GM23338 (cell line): Measurements from ENCODE around the gene ARL10. TPM values are rescaled to one million over a fixed set of nuclear protein-coding genes. Genes with fewer than 3 reads are reported as not detected.

Source experiments
- ATAC-seq: fragments of 200-7000 bp; cut with Tn5 transposase; 3 replicates; pipeline ENCODE4 v1.9.1; 2020
- DNase-seq: peaks from one replicate; pipeline ENCODE4 v3.0.0-alpha.2; 2015; ENCODE audit warnings: low spot score
- H2AFZ ChIP-seq: fragments of 200-600 bp; sonication (generic); 2 replicates; pipeline ENCODE4 v1.8.0; 2016; ENCODE audit warnings: antibody characterized with exemption, mild to moderate bottlenecking, moderate library complexity
- H3F3A ChIP-seq: fragments of 200-600 bp; sonication (generic); replicated peaks from 2 replicates; pipeline ENCODE4 v1.8.0; 2017; ENCODE audit warnings: antibody characterized with exemption, mixed run types, low read depth
- H3K27ac ChIP-seq: fragments of 200-600 bp; sonication (generic); 2 replicates; pipeline ENCODE4 v1.6.1; 2016; ENCODE audit warnings: low read depth
- H3K27me3 ChIP-seq: fragments of 200-600 bp; sonication (generic); 2 replicates; pipeline ENCODE4 v1.8.0; 2016; ENCODE audit warnings: mild to moderate bottlenecking, mixed run types, moderate library complexity; ENCODE audit not compliant: insufficient read depth
- H3K36me3 ChIP-seq: fragments of 200-600 bp; sonication (generic); 2 replicates; pipeline ENCODE4 v1.8.0; 2016; ENCODE audit warnings: mild to moderate bottlenecking; ENCODE audit not compliant: insufficient read depth
- H3K4me1 ChIP-seq: fragments of 200-600 bp; sonication (generic); 2 replicates; pipeline ENCODE4 v1.8.0; 2016; ENCODE audit warnings: mild to moderate bottlenecking, moderate library complexity; ENCODE audit not compliant: insufficient read depth
- H3K4me2 ChIP-seq: fragments of 200-600 bp; sonication (generic); 2 replicates; pipeline ENCODE4 v1.7.1; 2017; ENCODE audit warnings: mixed run types
- H3K4me3 ChIP-seq: fragments of 200-600 bp; sonication (generic); 2 replicates; pipeline ENCODE4 v1.6.1; 2016; ENCODE audit warnings: mixed run types
- H3K79me2 ChIP-seq: fragments of 200-600 bp; sonication (generic); replicated peaks from 2 replicates; pipeline ENCODE4 v1.8.0; 2017; ENCODE audit warnings: mild to moderate bottlenecking; ENCODE audit not compliant: insufficient read depth
- H3K9me2 ChIP-seq: fragments of 200-600 bp; sonication (generic); 2 replicates; pipeline ENCODE4 v1.8.0; 2017; ENCODE audit not compliant: insufficient read depth
- H4K20me1 ChIP-seq: fragments of 200-600 bp; sonication (generic); replicated peaks from 2 replicates; pipeline ENCODE4 v1.8.0; 2017; ENCODE audit warnings: mild to moderate bottlenecking; ENCODE audit not compliant: insufficient read depth
- H3K27ac Mint-ChIP-seq: 2 replicates; pipeline ENCODE4 v1.8.0; 2020; ENCODE audit warnings: inconsistent platforms, mild to moderate bottlenecking, moderate library complexity, mixed read lengths
- H3K27me3 Mint-ChIP-seq: 3 replicates; pipeline ENCODE4 v1.8.0; 2022; ENCODE audit warnings: low read depth, mild to moderate bottlenecking, moderate library complexity, mixed read lengths, inconsistent platforms; ENCODE audit not compliant: insufficient read depth, poor library complexity
- H3K36me3 Mint-ChIP-seq: 3 replicates; pipeline ENCODE4 v1.8.0; 2021; ENCODE audit warnings: low read depth, mild to moderate bottlenecking, inconsistent platforms, moderate library complexity, mixed read lengths
- H3K4me1 Mint-ChIP-seq: 3 replicates; pipeline ENCODE4 v1.8.0; 2020; ENCODE audit warnings: mild to moderate bottlenecking, inconsistent platforms, mixed read lengths
- H3K4me3 Mint-ChIP-seq: 3 replicates; pipeline ENCODE4 v1.8.0; 2021; ENCODE audit warnings: moderate library complexity, mild to moderate bottlenecking, inconsistent platforms, mixed read lengths
- H3K9me3 Mint-ChIP-seq: 3 replicates; pipeline ENCODE4 v1.8.0; 2020; ENCODE audit warnings: moderate library complexity, mild to moderate bottlenecking, inconsistent platforms, mixed read lengths
- STAT1 ChIP-seq: IDR thresholded peaks from one replicate; pipeline ENCODE4 v1.6.1; 2016; ENCODE audit warnings: antibody characterized with exemption; ENCODE audit not compliant: unreplicated experiment
- polyA plus RNA-seq: library from polyadenylated mRNA; unstranded; fragments of >200 nt; fragmentation: Nextera tagmentation; extraction: Ambion mirVana; gene quantifications from 2 replicates; pipeline ENCODE4 v1.2.1, GENCODE V29; 2016
- total RNA-seq: library from RNA; depleted of rRNA; stranded (reverse); fragments of >200 nt; shearing (Covaris generic); gene quantifications from 2 replicates; pipeline ENCODE4 v1.2.3, GENCODE V29; 2014
- TF ChIP-seq, protein P1 (sequence below): IDR thresholded peaks from 2 replicates; pipeline ENCODE4 v1.6.1; 2016; ENCODE audit warnings: antibody characterized with exemption
- TF ChIP-seq, protein P2 (sequence below): fragments of 250-450 bp; sonication (Bioruptor Pico); IDR thresholded peaks from 2 replicates; pipeline ENCODE4 v1.5.0; 2020; ENCODE audit warnings: mild to moderate bottlenecking, moderate library complexity

ARL10 gene
- total and polyA plus RNA-seq, 2 experiments from 2014 or later, result 2.5 to 7.9 TPM

DNA sequence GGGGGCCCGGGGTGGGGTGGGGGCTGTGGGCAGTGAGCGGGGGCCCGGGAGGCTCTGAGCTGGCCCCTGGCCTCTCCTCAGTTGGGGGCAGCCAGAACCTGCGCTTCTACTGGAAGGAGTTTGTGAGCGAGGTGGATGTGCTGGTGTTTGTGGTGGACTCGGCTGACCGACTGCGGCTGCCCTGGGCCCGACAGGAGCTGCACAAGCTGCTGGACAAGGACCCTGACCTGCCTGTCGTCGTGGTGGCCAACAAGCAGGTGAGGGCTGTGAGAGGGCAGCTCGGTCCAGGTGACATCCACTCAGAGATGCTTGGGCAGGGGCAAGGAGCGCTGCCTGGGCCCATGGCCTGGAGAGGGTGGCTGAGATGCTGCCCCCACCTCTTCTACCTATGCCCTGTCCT lies 3.4 kb downstream of the ARL10 start:
- Mint-ChIP-seq H3K4me3 (no peak overlapping the region), H3K27me3 (peaks cover 29% of the 10 kb centered on the region), H3K36me3 (peaks cover 15% of the 10 kb centered on the region), H3K9me3 (no peaks in the 10 kb centered on the region), H3K4me1 (peaks cover 3% of the 10 kb centered on the region; the same call in 2 of the 3 replicates), H3K27ac (no peak overlapping the region)
- Histone ChIP-seq H3K4me3 (no peak overlapping the region), H3K27me3 (peaks cover 39% of the 10 kb centered on the region), H3K4me2 (no peak overlapping the region), H2AFZ (no peak overlapping the region), H3K79me2 (no peaks in the 10 kb centered on the region), H3K9me2 (no peaks in the 10 kb centered on the region), H3K27ac (no peak overlapping the region), H3K4me1 (peaks cover 3% of the 10 kb centered on the region; the same call in 1 of the 2 replicates), H3K36me3 (no peaks in the 10 kb centered on the region), H4K20me1 (0 out of 2 replicates have a peak, but pooled peaks cover 6% of the 10 kb centered on the region), H3F3A (no peaks in the 10 kb centered on the region)
- TF ChIP-seq, protein P1, sequence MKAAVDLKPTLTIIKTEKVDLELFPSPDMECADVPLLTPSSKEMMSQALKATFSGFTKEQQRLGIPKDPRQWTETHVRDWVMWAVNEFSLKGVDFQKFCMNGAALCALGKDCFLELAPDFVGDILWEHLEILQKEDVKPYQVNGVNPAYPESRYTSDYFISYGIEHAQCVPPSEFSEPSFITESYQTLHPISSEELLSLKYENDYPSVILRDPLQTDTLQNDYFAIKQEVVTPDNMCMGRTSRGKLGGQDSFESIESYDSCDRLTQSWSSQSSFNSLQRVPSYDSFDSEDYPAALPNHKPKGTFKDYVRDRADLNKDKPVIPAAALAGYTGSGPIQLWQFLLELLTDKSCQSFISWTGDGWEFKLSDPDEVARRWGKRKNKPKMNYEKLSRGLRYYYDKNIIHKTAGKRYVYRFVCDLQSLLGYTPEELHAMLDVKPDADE, result no peak
- TF ChIP-seq, protein P2, sequence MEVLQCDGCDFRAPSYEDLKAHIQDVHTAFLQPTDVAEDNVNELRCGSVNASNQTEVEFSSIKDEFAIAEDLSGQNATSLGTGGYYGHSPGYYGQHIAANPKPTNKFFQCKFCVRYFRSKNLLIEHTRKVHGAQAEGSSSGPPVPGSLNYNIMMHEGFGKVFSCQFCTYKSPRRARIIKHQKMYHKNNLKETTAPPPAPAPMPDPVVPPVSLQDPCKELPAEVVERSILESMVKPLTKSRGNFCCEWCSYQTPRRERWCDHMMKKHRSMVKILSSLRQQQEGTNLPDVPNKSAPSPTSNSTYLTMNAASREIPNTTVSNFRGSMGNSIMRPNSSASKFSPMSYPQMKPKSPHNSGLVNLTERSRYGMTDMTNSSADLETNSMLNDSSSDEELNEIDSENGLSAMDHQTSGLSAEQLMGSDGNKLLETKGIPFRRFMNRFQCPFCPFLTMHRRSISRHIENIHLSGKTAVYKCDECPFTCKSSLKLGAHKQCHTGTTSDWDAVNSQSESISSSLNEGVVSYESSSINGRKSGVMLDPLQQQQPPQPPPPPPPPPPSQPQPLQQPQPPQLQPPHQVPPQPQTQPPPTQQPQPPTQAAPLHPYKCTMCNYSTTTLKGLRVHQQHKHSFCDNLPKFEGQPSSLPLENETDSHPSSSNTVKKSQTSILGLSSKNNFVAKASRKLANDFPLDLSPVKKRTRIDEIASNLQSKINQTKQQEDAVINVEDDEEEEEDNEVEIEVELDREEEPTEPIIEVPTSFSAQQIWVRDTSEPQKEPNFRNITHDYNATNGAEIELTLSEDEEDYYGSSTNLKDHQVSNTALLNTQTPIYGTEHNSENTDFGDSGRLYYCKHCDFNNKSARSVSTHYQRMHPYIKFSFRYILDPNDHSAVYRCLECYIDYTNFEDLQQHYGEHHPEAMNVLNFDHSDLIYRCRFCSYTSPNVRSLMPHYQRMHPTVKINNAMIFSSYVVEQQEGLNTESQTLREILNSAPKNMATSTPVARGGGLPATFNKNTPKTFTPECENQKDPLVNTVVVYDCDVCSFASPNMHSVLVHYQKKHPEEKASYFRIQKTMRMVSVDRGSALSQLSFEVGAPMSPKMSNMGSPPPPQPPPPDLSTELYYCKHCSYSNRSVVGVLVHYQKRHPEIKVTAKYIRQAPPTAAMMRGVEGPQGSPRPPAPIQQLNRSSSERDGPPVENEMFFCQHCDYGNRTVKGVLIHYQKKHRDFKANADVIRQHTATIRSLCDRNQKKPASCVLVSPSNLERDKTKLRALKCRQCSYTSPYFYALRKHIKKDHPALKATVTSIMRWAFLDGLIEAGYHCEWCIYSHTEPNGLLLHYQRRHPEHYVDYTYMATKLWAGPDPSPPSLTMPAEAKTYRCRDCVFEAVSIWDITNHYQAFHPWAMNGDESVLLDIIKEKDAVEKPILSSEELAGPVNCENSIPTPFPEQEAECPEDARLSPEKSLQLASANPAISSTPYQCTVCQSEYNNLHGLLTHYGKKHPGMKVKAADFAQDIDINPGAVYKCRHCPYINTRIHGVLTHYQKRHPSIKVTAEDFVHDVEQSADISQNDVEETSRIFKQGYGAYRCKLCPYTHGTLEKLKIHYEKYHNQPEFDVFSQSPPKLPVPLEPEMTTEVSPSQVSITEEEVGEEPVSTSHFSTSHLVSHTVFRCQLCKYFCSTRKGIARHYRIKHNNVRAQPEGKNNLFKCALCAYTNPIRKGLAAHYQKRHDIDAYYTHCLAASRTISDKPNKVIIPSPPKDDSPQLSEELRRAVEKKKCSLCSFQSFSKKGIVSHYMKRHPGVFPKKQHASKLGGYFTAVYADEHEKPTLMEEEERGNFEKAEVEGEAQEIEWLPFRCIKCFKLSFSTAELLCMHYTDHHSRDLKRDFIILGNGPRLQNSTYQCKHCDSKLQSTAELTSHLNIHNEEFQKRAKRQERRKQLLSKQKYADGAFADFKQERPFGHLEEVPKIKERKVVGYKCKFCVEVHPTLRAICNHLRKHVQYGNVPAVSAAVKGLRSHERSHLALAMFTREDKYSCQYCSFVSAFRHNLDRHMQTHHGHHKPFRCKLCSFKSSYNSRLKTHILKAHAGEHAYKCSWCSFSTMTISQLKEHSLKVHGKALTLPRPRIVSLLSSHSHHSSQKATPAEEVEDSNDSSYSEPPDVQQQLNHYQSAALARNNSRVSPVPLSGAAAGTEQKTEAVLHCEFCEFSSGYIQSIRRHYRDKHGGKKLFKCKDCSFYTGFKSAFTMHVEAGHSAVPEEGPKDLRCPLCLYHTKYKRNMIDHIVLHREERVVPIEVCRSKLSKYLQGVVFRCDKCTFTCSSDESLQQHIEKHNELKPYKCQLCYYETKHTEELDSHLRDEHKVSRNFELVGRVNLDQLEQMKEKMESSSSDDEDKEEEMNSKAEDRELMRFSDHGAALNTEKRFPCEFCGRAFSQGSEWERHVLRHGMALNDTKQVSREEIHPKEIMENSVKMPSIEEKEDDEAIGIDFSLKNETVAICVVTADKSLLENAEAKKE (CRISPR knock-in tag), result no peak
- TF ChIP-seq STAT1, result no peak
- ATAC-seq (no peak), DNase-seq (no peak)
